Tongue (tissue), 2 donors: ENCODE data around the gene TMEM273. TPM values are rescaled to one million over a fixed set of nuclear protein-coding genes. Genes with fewer than 3 reads are reported as not detected.
A peak's percentile ranks its signal among the peaks of the same experiment; 100 is the strongest.

ENCODE experiments used
- DNase-seq: peaks from one replicate; pipeline ENCODE4 v3.0.0-alpha.2; 2015
- total RNA-seq: library from RNA; depleted of rRNA; stranded (reverse); fragments of >200 nt; gene quantifications from one replicate; pipeline ENCODE4 v1.2.3, GENCODE V29; 2014

Gene TMEM273
- total RNA-seq, 1 donor from 2014 or later: 8.7 TPM

DNA sequence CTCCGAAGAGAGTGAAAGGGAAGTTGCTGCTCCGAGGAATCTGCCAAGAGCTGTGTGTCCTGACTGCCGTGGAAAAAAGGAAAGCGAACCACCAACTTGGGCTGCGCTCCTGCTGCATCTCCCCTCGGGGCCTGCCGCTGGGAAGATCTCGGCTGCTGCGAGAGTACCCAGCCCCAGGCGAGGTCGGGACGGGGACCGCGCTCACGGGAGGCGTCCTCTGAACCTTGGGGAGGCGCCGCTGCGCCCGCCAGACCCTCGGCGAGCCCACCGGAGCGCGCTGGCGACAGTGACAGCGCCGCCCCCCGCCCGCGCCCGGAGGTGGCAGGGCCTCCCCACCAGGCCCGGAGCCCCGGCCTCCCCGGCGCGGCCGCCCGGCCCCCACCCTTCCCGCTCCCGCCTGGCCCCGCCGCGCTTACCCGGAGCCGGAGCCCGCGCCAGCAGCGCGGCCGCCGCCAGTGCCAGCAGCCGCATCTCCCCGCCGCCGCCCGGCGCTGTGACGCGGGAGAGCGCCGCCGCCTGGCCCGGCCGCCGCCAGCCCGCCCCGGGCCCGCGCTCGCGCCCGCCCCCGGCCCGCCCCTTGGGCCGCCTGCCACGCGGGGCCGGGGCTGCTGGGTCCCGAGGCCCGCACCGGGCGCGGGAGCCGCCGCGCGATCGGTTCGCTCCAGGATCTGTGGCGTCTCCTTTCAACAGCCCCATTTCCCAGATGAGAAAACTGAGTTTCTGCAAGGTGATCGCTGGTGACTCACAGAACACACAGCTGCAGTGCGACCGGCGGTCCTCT is 73.0 kb downstream of the TMEM273 start, which contains the start of gene VSTM4:
Gene VSTM4 (minus strand): TSS at position 508 of the 781 bp plus-strand sequence. CDS start 37 bp downstream, at position 471.
- DNase-seq: peak; percentile 76

DNA sequence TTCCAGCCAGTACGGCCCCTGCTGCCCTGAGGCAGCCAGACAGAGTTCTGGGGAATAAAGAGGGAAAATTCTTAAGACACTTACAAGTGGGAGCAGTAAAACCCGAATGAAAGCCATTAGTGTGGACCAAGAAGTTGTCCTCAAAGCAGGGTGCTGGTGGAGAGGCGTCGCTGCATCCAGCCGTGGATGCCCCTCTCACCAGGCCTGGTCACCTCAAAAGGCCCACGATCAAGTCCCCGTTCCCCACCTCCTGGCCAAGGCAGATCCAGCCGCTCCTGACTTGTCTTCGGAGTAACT is 73.5 kb downstream of the TMEM273 start:
- DNase-seq: no peak

DNA sequence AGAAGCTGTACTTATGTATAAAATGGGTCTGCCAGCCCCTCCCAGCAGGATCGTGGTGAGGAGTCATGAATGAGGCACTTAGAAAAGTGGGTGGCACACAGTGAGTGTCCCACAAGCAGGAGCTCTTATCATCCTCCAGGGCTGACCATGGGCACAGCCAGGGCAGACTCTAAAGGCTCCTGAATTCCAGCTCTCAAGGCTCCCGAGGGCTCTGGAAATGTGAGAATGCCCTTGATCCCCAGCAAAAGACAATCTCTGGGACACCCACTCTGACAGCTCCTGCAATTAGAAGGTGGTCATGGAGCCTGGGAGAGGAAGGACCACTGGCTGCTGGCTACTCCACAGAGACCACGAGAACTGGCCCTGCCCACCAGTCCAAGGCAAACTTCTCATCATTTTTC is 74.5 kb downstream of the TMEM273 start:
- no peak for DNase-seq

DNA sequence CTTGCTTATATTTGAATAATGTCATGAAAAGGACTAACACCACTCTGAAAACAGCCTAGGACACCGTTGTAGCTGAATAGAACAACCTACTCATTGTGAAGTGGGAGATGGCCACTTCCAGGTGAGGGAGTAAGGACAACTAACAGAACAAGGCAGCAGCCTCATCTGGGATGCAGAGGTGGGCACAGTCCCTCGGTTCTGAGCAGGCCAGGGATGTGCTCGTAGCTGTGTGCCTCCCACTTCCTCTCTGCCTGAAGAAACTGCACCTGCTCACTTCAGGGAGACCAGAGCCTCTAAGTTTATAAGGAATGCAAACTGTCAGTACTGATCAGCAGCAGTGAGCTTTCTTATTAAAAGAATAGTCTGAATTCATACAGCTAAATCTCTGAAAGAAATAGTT is 75.3 kb downstream of the TMEM273 start:
- no peak for DNase-seq

DNA sequence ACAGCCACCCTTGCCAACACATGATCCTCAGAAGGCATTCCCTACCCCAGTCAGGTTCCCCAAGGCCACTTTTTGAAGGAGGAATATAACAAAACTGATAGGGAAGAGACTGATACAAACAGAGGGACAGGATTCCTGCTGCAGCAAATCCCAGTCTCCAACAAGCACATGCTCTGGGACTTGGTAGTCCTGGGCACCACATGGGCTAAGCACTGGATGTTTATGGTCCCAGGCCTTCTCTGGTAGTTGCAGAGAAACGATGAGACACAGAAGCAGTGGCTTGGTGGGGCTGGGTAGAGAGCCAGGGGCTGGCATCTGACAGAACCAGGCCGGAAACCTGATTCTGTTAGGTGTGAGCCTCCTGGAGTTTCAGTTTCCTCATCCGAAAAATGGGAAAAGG is 76.1 kb downstream of the TMEM273 start:
- no peak for DNase-seq

DNA sequence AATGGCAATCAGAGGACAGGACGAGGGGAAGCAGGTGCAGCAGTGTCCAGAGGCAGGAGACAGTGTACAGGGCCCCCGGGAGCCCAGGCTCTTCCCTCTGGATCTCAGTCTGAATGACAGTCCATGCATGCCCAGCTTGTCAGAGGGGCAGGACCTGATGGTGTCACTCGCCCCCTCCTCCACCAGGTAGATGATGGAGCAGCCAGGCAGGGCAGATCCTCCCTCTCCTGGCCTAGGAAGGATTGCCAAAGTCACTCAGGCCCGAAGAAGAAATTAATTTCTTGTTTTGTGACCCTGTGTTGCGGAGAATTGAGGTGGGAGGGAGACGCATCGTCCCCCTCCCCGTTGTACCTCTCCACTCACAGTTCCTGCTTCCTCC is 76.9 kb downstream of the TMEM273 start:
- DNase-seq: no peak

DNA sequence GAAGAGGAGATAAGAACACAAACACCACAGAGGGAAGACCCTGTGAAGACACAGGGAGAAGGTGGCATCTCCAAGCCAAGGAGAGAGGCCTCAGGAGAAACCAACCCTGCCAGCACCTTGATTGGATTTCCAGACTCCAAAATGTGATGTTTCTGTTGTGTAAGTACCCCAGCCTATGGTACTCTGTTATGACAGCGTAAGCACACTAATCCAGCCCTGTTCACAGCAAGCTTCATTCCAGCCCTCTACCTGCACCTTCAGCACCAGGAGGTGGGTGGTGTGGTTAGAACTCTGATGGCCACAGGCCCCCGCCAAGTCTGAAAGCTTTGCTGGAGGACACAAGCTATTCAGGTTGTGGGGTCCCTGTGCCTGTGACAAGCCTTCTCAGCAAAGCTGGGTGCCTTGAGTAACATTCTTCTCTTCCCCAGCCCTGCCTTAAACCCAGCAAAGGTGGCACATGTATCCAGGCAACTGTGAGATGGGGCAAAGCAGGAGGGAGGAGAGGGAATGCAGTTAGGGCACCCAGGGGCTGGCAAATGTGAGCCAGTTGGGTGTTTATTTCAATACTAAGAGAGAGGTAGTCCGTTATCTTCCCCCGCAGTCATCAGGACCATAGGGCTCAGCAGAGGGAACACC is 77.4 kb downstream of the TMEM273 start:
- no peak for DNase-seq

DNA sequence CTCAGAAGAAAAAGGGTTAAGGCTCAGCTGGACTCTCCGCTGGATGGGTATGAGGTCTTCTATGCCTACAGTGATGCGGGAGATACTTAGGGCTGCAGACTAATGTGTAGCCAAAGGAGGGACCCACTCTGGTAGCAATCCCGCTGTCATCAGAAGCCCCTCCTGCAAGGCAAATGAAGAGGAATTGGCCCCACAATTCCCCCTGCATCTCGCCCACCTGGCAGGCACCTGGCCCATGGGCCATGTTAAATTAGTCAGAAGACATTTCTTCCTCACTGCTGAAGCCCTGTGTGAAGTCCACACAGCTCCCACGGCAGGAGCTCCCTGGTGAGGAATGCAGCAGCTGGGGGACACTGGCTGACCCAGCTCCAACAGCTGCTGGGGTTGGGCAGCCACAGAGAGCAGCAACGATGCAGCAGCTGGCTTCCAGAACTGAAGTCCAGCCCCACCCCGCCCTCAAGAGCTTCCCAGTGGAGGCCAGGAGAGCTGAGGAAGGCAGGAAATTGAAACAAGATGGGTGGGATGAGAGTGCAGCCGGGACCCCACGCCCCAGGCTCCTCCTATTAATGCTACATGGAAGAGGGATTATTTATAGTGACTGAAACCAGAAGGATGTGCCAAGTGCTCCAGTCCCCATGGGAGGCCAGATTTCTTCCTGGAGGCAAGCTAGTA is 78.4 kb downstream of the TMEM273 start:
- peak; percentile 98 for DNase-seq

DNA sequence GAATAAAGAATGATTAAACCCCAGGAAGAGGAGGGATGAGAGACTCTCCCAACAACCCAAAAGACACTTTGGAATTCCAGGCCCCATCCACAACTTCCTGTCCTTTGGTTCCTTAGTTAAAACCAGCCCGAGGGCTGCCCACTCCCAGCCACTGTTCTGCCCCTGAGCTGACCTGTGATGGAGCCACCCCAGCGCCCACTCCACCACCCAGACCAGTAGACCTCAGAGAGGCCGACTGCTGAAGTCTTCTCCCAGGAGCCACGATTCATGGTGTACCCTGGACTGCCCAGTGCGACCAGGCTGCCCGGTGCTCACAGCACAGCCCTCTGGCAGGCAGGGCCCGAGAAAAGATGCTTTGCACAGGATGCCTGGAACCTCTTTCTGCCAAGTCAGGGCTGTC is 79.5 kb downstream of the TMEM273 start:
- no peak for DNase-seq

DNA sequence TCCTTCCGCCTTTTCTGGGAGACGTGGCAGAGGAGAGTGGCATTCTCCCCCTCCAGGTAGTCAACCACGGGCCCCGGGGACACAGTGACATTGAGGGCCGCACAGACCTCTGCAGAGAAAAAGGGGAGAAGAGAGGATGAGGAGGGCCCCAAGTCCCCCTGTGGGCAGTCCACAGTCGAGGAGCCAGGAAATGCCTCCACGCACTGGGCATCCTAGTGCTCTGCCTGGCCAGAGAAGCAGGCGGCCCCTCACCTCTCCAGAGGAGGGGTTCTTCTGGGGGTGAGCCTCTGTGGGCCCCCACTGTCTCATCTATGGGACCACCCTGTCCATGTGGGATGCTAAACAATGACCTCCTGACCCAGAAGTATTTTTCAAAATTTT is 80.3 kb downstream of the TMEM273 start:
- DNase-seq: no peak

DNA sequence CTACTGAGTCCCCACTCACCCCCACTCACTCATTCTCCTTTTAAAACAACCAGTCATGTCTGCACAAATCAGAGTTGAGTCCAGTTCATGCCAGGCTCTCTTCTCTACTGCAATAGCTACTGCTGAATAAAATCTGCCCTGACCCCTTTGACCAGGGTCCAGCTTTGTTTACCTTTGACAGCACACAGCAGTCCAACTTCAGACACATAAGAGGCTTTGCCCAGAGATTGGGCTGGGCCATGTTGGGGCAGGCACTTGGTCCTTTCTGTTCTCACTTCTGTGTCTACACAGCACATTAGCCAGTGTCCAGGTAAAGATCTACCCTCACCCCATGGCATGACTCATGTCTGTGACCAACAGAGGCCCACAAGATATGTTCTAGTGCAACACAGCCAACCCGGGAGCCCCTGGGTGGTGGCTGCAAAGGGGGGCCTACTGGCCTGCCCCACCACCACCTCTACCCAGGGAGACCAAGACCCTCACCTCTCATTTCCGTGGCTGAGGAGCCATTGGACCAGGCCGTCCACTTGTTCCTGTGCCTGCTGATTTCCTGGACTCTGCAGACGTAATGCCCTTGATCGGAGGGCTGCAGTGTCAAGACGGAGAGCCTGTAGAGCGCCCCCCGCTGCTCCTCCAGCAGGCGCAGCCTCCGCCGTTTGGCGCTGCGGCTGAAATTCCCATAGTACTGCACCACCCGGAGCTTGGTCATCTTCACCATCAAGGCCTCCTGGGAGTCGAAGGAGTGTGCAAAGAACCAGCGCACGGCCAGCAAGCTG is 80.9 kb downstream of the TMEM273 start:
- no peak for DNase-seq

DNA sequence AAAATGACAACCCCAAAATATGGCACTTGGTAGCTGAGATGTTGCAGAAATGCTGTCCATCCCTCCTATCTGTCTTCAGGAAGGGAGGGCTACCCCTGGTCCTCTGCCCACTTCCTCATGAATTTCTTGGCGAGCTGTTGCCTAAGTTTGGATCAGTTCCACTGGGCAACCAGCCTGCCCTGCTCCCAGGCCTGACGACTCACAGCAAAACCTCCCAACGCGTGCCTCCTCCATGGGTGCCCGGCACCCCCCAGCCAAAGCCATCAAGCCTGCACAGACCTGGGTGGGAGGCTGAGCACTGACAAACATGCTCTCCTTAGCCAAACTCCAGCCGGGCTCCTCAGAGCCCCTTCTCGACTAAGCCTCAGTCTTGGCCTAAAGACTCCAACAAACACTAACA is 81.7 kb downstream of the TMEM273 start:
- no peak for DNase-seq

DNA sequence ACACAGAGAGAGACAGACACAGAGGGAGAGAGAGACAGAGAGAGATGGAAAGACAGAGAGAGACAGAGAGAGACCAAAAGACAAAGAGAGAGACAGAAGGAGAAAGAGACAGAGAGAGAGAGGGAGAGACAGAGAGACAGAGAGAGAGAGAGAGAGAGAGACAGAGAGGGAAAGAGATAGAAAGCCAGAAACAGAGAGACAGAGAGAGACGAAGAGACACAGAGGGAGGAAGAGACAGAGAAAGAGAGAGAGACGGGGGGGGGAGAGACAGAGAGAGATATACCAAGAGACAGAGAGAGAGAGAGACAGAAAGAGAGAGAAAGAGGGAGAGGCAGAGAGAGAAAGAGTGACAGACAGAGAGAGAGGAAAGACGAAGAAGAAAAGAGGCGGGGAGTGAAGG is 83.1 kb downstream of the TMEM273 start:
- no peak for DNase-seq

Other genes starting within 250 kb of the TMEM273 start
- gene LRRC18, start 248.6 kb downstream of the TMEM273 start, total RNA-seq: not detected
- gene VSTM4, start 72.9 kb downstream of the TMEM273 start, total RNA-seq: 56.1 TPM
- gene FAM170B, start 54.4 kb downstream of the TMEM273 start, total RNA-seq: not detected
- 23.3 TPM for gene C10orf71, start 110.8 kb upstream of the TMEM273 start, total RNA-seq
- gene DRGX, start 207.7 kb upstream of the TMEM273 start, total RNA-seq: not detected